Ascending aorta (tissue), 2 donors: ENCODE results near the gene AP2A2. TPM values are rescaled to one million over a fixed set of nuclear protein-coding genes. Genes with fewer than 3 reads are reported as not detected.

Source experiments
- DNase-seq, 2 donors: peaks; one replicate each; pipeline ENCODE4 v3.0.0-alpha.2; 2019; ENCODE audit warnings: low spot score in 2 of 2
- H3K27ac ChIP-seq, 2 donors: fragments of 200-600 bp; sonication (generic); one replicate each; pipeline ENCODE4 v1.5.1; 2016 to 2017; ENCODE audit warnings: mild to moderate bottlenecking in 1 of 2
- H3K27me3 ChIP-seq: fragments of 200-600 bp; sonication (generic); one replicate; pipeline ENCODE4 v1.5.1; 2017
- H3K36me3 ChIP-seq, 2 donors: fragments of 200-600 bp; sonication (generic); one replicate each; pipeline ENCODE4 v1.5.1; 2016
- H3K4me1 ChIP-seq, 2 donors: fragments of 200-600 bp; sonication (generic); one replicate each; pipeline ENCODE4 v1.5.1; 2016 to 2017; ENCODE audit warnings: mild to moderate bottlenecking in 1 of 2
- H3K4me3 ChIP-seq, 2 donors: fragments of 200-600 bp; sonication (generic); one replicate each; pipeline ENCODE4 v1.5.1; 2016 to 2017; ENCODE audit warnings: mild to moderate bottlenecking in 1 of 2
- H3K9me3 ChIP-seq, 2 donors: fragments of 200-600 bp; sonication (generic); one replicate each; pipeline ENCODE4 v1.5.1; 2016
- CTCF ChIP-seq, 3 experiments: fragments of 200-600 bp in 2 of 3; fragments of 450-650 bp in 1 of 3; sonication (generic) in 2 of 3; IDR thresholded peaks; one replicate each; pipeline ENCODE4 v1.5.1; 2016 to 2019; ENCODE audit warnings: antibody characterized with exemption in 3 of 3, mild to moderate bottlenecking in 1 of 3, moderate library complexity in 1 of 3
- intact Hi-C: fragments of 100-400 bp; cut with DNase I; formaldehyde crosslinking; loops from one replicate; pipeline ENCODE4 v1.15.1; 2023
- total RNA-seq: library from RNA; depleted of rRNA; stranded (reverse); fragments of >200 nt; gene quantifications from one replicate; pipeline ENCODE4 v1.1.0, GENCODE V29; 2016

Gene AP2A2
- total RNA-seq, 1 donor from 2014 or later, result 118 TPM

DNA sequence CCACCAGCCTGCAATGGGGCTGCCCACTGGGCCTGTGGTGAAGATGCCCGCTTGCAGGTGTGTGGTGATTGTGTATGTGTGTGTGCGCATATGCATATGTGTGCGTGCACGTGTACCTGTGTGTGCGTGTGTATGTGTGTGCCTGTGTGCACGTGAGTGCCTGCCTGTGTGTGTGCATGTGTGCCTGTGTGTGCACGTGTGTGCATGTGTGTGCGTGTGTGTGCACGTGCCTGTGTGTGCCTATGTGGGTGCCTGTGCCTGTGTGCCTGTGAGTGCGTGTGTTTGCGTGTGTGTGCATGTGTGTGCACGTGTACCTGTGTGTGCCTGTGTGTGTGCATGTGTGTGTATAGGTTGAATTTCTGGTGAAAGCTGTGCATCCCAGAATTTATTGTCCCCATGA lies 113.3 kb downstream of the AP2A2 start:
- intact Hi-C loops, result no loop called here
- H3K27me3 ChIP-seq, result no peaks in the 10 kb centered on the region
- no peak for TF ChIP-seq CTCF (IDR thresholded peaks at IDR 0.05)
- H3K4me1 ChIP-seq, result peaks cover 8 to 9% of the 10 kb centered on the region in 2 donors
- no peaks in the 10 kb centered on the region for H3K9me3 ChIP-seq
- H3K36me3 ChIP-seq, result no peaks in the 10 kb centered on the region
- no peak for DNase-seq
- H3K4me3 ChIP-seq, result no peak overlapping the region
- no peak overlapping the region for H3K27ac ChIP-seq

GRCh38 chr11:1039481-1040427 lies 114.1 kb downstream of the AP2A2 start:
- H3K27me3 ChIP-seq, result no peaks in the 10 kb centered on the region
- no peak for DNase-seq
- TF ChIP-seq CTCF (IDR thresholded peaks at IDR 0.05), result no peak
- H3K36me3 ChIP-seq, result no peaks in the 10 kb centered on the region
- H3K9me3 ChIP-seq, result no peaks in the 10 kb centered on the region
- H3K4me1 ChIP-seq, result peaks cover 2 to 3% of the 10 kb centered on the region in 2 donors
- intact Hi-C loops, result no loop called here
- no peak overlapping the region for H3K27ac ChIP-seq
- no peak overlapping the region for H3K4me3 ChIP-seq

- TF ChIP-seq CTCF (IDR thresholded peaks at IDR 0.05), result no peak
- no peaks in the 10 kb centered on the region for H3K36me3 ChIP-seq
- H3K27me3 ChIP-seq, result no peaks in the 10 kb centered on the region
- intact Hi-C loops, result no loop called here
- H3K4me1 ChIP-seq, result no peaks in the 10 kb centered on the region
- no peak overlapping the region for H3K27ac ChIP-seq
- H3K4me3 ChIP-seq, result no peak overlapping the region
- DNase-seq, result no peak
- no peaks in the 10 kb centered on the region for H3K9me3 ChIP-seq
Observed at GRCh38 chr11:1040428-1041148, 114.9 kb downstream of the AP2A2 start.

- no peak overlapping the region for H3K27ac ChIP-seq
- no peak overlapping the region for H3K4me3 ChIP-seq
- no peaks in the 10 kb centered on the region for H3K36me3 ChIP-seq
- no peaks in the 10 kb centered on the region for H3K9me3 ChIP-seq
- H3K4me1 ChIP-seq, result no peaks in the 10 kb centered on the region
- TF ChIP-seq CTCF (IDR thresholded peaks at IDR 0.05), result no peak
- H3K27me3 ChIP-seq, result no peaks in the 10 kb centered on the region
- DNase-seq, result no peak
- intact Hi-C loops, result no loop called here
Observed at GRCh38 chr11:1041149-1041467, 115.4 kb downstream of the AP2A2 start.

DNA sequence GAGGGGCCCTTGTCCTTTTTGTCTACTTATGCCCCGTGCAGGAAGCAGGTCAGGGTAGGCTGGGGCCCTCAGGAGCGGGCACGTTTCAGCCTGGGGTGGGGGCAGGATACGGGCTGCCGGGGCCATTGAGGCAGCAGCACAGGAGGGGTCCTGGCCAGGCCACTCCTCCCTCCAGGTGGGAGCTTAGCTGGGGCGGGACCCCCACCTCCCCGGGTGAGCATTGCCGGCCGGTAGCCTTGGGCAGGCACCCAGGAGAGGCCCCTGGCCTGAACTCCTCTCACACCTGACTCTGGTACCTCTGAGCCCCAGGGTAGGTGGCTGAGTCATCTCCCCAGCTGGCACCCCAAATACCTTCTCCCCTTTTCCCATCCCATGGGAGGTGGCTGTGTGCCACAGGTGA lies 115.8 kb downstream of the AP2A2 start:
- DNase-seq, result no peak
- Histone ChIP-seq H3K4me1 (no peaks in the 10 kb centered on the region), H3K27ac (no peak overlapping the region), H3K4me3 (no peak overlapping the region), H3K36me3 (no peaks in the 10 kb centered on the region), H3K27me3 (no peaks in the 10 kb centered on the region), H3K9me3 (no peaks in the 10 kb centered on the region)
- intact Hi-C loops, result no loop called here
- no peak for TF ChIP-seq CTCF (IDR thresholded peaks at IDR 0.05)
